ENCODE results near the gene CD93.

Gene CD93

GRCh38 chr20:23083553-23084220, 2.4 kb downstream of the CD93 start:
- DNase-seq (ENCODE audit: low spot score) = no peak

DNA sequence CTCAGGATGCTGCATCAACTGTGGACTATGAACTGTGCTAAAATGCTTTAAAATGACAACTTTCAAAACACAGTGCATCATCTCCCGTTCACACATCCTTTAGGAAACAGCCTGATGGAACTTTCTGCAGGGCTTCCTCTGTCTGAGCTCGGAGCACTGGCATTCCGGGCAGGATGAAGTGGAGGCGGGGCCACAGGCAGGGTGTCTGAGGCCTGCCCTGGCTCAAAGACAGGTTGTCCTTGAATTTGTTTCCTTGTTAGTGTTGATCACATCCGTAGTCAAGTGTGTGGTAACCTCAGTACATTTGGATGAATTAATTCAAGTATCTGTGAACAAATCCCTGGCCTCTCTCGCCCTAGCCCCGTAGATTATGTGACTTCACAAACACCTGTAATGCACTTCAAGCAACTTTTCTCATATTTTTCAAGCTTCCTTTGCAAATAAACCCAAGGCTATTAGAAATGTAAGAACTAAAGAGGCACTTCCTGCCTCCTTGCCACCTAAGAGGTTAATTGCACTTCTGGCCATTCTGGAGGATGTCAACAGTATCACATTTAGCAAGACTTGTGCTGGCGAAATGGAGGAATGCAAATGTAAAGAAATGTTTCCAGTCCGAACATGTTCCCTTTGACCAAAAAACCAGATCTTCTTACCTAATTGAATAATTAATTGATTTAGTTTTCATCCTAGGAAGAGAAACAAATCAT, 3.1 kb downstream of the CD93 start:
- peak; percentile 17 for DNase-seq (ENCODE audit: low spot score)

- DNase-seq (ENCODE audit: low spot score) = no peak
Observed at GRCh38 chr20:23081263-23081819, 4.8 kb downstream of the CD93 start.

DNA sequence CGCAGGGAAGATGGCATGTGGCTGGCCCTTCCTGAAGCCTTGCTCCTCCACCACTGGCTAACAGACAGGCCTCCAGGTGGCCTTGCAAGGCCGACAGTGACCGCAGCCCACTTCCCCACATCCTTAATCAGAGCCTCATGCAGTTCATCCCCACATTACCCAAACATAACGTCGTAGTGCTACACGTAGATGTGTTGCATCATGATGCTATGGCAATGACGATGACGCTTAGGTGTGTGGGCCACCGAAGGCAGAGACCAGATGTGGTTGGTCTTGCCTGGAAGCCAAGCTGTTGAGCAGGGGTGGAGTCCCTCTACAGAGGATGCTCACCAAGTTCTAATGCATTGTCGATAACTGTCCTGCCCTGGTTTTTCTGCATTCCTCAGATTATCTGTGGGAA, 5.6 kb downstream of the CD93 start:
- DNase-seq (ENCODE audit: low spot score) = no peak

DNA sequence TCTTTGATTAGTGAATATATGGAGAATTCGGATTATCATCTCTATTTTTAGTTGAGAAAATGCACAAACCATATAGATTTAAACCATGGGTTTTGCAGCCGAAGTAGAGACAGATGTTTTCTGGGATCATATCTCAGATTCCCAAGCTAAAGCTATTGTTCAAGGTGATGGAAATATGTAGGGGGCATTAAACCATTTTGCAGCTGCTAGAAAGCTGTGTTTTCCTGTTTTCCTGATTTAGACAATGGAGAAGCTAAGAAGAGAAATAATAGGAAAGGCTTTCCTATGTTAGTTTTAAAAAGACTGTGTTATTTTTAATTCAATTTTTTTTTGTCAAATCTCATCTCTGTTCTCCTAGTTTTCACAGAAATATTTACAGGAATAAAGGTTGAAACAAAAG, 6.2 kb downstream of the CD93 start:
- DNase-seq (ENCODE audit: low spot score) = no peak

GRCh38 chr20:23079016-23079351, 7.1 kb downstream of the CD93 start:
- no peak for DNase-seq (ENCODE audit: low spot score)

GRCh38 chr20:23078351-23079015, 7.6 kb downstream of the CD93 start:
- DNase-seq (ENCODE audit: low spot score) = no peak

- no peak for DNase-seq (ENCODE audit: low spot score)
Observed at GRCh38 chr20:23077277-23077676, 8.8 kb downstream of the CD93 start.

- DNase-seq (ENCODE audit: low spot score) = no peak
Observed at GRCh38 chr20:23074052-23074451, 12.1 kb downstream of the CD93 start.

DNA sequence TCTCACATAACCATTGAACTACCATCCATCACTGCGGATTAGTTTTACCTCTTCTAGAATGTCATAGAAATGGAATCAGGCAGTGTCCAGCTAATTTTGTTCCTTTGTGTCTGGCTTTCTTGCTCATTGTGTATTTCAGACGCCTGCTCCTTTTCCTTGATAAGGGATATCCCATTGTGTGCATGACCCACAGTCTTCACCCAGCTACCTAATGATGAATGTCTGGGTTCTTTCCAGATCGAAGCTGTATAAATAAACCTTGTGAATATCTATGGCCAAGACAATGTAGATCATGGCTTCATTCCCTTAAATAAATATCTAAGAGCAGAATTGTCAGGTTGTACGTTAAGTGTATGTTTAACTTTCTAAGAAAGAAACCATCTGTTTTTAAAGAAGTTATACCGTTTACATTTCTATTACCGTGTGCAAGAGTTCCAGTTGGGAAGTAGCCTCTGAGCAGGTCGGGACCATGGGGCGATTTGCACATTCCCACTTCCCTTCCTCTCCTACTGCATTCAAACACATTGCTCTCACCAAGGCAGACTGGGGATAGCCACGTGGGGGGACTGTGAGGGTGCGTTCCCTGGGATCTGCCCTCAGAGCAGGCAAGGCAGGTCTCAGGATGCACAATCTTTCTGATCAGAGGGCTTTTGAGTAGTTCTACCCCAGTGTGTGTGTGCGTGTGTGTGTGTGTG, 13.1 kb downstream of the CD93 start:
- DNase-seq (ENCODE audit: low spot score) = no peak

DNA sequence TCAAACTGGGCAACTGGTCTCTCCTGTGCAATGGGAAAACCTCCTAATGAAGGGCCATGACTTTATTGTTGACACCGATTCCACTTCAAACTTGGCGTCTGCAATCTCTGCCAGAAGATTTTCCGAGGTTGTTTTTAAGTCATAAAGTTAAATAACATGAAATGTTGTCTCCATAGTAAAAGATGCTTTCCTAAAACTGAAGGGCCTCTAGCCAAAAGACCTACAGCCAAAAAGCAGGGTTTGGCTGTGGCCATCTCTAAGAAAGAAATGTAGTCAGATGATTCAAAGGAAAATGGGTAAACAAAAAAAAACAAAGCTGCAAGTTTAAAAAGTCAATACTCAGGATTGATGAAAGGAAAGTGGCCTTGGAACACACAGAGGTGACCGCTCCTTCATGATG, 14.1 kb downstream of the CD93 start:
- no peak for DNase-seq (ENCODE audit: low spot score)

DNA sequence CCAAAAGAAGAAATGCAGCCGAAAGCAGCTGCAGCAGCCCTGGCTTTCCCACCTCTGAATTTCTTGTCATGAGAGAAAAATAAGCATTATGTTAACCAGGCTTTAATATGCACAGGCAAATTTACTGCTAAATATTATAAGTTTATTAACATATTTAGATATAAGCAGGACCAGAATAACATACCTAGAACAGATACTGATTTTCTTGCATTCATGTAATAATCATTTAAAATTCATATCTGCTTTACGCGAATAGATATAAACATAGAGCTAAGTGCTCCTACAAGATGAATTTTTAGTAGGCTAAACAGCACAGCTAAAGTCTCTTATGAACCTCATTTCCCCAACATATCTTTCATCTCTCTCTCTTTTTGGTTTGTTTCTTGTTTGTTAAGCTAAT, 14.7 kb downstream of the CD93 start:
- DNase-seq (ENCODE audit: low spot score) = no peak

GRCh38 chr20:23069108-23069507, 17.0 kb downstream of the CD93 start:
- DNase-seq (ENCODE audit: low spot score) = no peak

- no peak for DNase-seq (ENCODE audit: low spot score)
Observed at GRCh38 chr20:23068283-23068682, 17.8 kb downstream of the CD93 start.

- no peak for DNase-seq (ENCODE audit: low spot score)
Observed at GRCh38 chr20:23066772-23067171, 19.4 kb downstream of the CD93 start.

GRCh38 chr20:23065266-23066201, 20.6 kb downstream of the CD93 start:
- no peak for DNase-seq (ENCODE audit: low spot score)

DNA sequence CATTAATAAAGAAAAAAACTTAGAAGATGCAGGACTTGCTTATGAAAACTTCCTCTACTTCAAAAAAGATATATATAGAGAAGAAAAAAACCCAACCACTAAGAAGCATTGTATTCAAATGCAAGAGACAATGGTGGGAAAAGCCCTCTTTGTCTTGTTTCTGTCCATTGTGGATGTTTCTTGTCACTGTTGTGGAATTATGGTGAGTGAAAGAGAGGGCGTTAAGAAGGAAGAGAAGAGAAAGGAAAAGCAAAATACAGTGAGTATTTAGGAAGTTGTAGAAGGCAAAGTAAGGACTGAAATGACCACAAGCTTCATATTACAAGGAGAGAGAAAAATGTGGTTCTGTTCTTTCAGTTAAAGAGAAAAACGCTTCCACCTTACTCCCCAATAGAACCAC, 22.5 kb downstream of the CD93 start:
- DNase-seq (ENCODE audit: low spot score) = no peak

GRCh38 chr20:23063168-23063567, 23.0 kb downstream of the CD93 start:
- DNase-seq (ENCODE audit: low spot score) = no peak

DNA sequence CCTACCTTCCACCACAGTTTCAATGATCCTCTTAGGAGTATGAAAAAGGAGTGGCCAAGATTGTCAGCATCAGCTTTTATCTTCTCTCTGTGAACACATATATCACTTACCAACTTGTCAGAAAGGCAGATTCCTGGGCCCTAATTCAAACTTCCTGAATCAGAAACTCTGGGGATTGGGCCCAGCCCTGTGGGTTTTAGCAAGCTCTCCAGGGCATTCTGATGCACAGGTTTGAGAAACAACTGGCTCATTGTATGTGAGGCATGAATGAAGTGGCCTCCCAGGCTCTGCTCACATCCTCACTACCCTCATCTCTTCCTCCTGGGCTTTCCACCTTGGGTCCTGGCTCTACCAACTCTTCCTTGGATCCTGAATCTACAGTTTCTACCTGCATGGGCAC, 23.5 kb downstream of the CD93 start:
- no peak for DNase-seq (ENCODE audit: low spot score)

DNA sequence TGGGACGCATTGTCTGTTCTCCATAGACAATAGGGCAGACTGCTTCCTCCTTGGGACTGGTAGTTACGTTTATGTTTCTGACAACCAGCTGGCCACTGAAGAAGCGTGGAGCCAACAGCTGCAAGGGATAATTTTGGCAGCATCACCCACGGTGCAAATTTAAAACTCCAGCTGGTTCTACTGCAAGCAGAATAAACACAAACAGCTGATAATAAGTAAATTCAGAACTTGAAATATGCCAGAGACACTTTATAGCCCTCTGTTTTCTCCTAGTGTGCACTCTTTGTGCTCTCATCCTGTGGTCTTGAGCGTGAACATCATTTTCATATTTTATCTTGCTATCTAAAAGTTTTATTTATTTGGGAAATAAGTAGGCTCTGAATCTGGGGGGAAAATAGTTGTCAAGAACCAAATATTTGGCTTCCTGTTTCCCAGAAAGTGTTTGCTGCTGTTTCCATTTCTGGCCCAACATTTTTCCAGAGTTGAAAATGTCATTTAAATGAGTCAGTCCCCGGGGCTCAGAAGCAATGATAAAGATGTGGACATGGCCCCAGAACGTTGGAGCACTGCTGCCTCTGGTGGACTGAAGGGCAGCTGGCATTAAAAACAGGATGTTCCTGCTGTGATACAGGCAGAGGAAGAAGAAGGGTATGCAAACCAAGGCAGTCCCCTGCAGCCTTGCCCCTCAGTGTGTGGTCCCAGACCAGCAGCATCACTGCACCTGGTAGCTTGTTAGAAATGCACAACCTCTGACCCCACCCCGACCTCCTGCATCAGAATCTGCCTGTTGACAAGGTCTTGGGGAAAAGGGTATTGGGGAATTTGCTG, 24.2 kb downstream of the CD93 start:
- DNase-seq (ENCODE audit: low spot score) = peak; percentile 70

DNA sequence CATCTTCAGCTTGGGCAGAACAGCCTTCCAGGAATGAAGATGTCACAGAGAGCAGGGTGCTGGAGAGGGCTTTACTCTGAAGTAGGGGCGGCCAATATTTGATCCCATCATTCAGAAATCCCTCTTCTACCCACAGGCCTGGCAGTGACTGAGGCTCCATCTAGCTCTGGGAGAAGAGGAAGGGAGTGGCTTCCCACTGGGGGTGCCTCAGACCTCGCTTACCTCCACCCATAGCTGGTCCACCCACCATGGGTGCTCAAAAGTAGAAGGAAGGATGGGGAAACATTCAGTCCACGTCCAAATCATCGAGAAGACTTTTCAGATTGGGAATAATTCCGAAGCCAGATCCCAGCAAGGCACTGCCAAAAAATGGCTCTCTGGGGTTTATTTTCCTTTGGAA, 24.9 kb downstream of the CD93 start:
- no peak for DNase-seq (ENCODE audit: low spot score)

Data from kidney tubule cell (primary cell).